Cardiac atrium fibroblast (primary cell): ENCODE results near the gene TESMIN. TPM values are rescaled to one million over a fixed set of nuclear protein-coding genes. Genes with fewer than 3 reads are reported as not detected.

Experiments
- total RNA-seq: library from RNA; depleted of rRNA; stranded (reverse); fragments of >200 nt; gene quantifications from 2 replicates; pipeline ENCODE4 v1.2.3, GENCODE V29; 2015

TESMIN gene, protein sequence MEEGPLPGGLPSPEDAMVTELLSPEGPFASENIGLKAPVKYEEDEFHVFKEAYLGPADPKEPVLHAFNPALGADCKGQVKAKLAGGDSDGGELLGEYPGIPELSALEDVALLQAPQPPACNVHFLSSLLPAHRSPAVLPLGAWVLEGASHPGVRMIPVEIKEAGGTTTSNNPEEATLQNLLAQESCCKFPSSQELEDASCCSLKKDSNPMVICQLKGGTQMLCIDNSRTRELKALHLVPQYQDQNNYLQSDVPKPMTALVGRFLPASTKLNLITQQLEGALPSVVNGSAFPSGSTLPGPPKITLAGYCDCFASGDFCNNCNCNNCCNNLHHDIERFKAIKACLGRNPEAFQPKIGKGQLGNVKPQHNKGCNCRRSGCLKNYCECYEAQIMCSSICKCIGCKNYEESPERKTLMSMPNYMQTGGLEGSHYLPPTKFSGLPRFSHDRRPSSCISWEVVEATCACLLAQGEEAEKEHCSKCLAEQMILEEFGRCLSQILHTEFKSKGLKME
- total RNA-seq, result not detected in 2 replicates

DNA sequence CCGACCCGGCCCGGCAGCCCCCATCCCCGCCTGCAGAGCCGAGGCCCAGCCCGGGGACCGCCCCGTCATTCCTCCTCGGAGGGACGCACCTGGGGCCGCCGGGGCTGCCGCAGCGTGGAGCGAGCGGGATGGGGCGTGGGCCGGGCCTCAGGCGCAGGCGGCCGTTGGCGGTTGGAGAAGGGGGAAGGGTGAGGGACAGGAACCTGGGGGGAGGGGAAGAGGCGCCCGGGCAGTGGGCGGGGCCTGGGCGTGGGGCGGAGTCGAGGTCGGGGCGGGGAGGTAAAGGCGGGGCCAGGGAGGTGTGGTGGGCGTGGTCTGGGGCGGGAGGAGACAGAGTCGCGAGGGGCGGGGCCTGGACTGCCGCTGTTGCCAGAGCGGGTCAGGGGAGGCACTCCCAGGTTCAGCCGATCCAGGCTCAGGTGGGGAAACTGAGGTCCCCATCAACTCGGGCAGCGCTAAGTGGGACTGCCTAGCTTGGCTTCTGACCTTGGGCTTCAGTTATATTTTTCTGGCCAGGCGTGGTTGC lies at the start of gene TESMIN:
Gene TESMIN (minus strand): TSS at position 190 of the 526 bp plus-strand sequence. CDS start 860 bp downstream, outside the sequence.

DNA sequence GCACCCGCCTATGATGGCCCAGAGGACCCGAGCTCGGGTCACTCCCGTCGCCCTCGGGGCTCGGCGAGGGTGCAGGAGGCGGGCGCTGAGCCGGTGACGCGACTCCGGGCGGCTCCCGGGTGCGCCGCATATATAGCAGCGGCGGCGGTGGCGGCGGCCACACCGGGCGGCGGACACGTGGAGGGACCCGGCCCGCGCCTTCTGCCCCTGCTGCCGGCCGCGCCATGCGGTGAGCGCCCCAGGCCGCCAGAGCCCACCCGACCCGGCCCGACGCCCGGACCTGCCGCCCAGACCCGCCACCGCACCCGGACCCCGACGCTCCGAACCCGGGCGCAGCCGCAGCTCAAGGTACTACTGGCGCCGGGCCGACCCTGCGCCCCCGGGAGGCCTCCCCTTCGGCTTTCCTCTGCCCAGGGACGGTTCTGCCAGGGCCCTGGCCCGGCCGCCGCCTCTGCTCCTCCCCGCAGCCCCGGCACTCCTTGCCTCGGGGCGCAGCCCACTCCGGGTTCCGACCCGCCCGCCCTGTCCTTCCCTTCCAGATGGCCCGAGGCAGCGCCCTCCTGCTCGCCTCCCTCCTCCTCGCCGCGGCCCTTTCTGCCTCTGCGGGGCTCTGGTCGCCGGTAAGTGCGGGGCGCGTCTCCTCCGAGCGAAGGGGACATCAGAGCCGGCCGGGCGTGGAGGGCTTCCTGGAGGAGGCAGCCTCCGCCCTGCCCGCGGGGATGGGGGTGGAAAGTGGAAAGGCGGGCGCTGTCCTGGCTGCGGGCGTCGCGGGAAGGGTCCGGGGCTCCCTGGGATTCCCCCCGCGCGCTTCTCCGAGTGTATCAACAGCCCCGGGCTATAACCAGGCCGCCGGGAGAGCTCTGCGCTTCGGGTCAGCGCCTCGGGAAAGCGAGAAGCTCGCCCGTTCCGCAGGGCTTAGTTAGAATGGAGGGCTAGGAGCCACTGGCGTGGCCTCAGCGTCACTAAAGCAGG lies 66.6 kb downstream of the TESMIN start, which contains the start of gene GAL:
Gene GAL (plus strand): TSS at position 160 of the 972 bp plus-strand sequence. CDS start 380 bp downstream, at position 540.

Other genes with a start within 250 kb of the TESMIN start
- 0.49 TPM in 1 of 2 replicates, not detected in the other for gene GAL, start 67.0 kb downstream of the TESMIN start, total RNA-seq
- gene CPT1A, start 90.4 kb upstream of the TESMIN start, total RNA-seq, result 18.1 and 32.5 TPM in 2 replicates
- gene MRPL21, start 152.3 kb upstream of the TESMIN start, total RNA-seq, result 45.9 and 47.3 TPM in 2 replicates
- gene IGHMBP2, start 152.4 kb upstream of the TESMIN start, total RNA-seq, result 6.5 TPM in 2 replicates
- not detected in 2 replicates for gene MRGPRD, start 229.5 kb upstream of the TESMIN start, total RNA-seq